SK-N-MC (cell line): ENCODE measurements around the gene SORBS2.
A peak's percentile ranks its signal among the peaks of the same experiment; 100 is the strongest.

Source experiments
- EZH2 ChIP-seq: fragments of 200-600 bp; sonication (generic); IDR thresholded peaks from one replicate; pipeline ENCODE4 v1.6.1; 2017; ENCODE audit warnings: antibody characterized with exemption
- FOXP2 ChIP-seq: optimal IDR thresholded peaks from 2 replicates; pipeline ENCODE3; 2011; ENCODE audit warnings: mild to moderate bottlenecking, moderate library complexity; ENCODE audit not compliant: insufficient read depth; ENCODE audit errors: extremely low read length, control extremely low read depth
- POLR2AphosphoS5 ChIP-seq: IDR thresholded peaks from 2 replicates; pipeline ENCODE4 v1.6.1; 2012; ENCODE audit warnings: mild to moderate bottlenecking, low read depth, low read length, borderline replicate concordance

DNA sequence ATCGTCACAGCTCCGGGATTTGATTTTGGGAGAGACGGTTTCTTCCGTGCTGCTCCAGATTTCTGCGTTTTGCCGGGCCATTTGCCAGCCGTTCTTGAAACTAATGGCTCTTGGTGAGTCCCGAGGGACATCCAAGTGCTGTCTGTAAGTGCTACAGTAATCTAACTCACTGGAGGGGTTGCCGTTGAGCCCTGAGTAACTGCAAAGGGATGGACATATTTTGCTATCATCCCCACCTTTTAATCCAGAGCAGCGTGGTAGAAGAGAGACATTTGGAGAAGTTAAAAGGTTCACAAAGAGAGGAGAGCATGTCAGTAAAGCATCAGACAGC lies 187.8 kb downstream of the SORBS2 start:
- TF ChIP-seq EZH2 (peak; percentile 38), POLR2AphosphoS5 (no peak), FOXP2 (no peak)
